ENCODE data around the gene CFAP46. TPM values are rescaled to one million over a fixed set of nuclear protein-coding genes. Genes with fewer than 3 reads are reported as not detected.
"Not testable (repeated sequence)": the region's sequence is repeated elsewhere in the genome, so short reads cannot be mapped to it uniquely, and the experiment has no call there.

CFAP46 gene
- total RNA-seq, 2 experiments from 2014 or later: not detected

GRCh38 chr10:132845041-132845551, 97.3 kb downstream of the CFAP46 start:
- H3K4me1 Mint-ChIP-seq (ENCODE audit: low read depth): peaks cover 12% of the 10 kb centered on the region
- no peaks in the 10 kb centered on the region for H3K36me3 Mint-ChIP-seq (ENCODE audit: low read depth)
- no peak overlapping the region for H3K27ac Mint-ChIP-seq
- H3K9me3 Mint-ChIP-seq: peaks cover 6% of the 10 kb centered on the region
- DNase-seq: peak in 1 of 14 experiments; percentile 6
- POLR2A ChIA-PET: no interaction called here
- Histone ChIP-seq H3K36me3 (ENCODE audit: insufficient read depth, low read length) (no peaks in the 10 kb centered on the region), H3K4me3 (ENCODE audit: low read length) (no peak overlapping the region), H3K27ac (ENCODE audit: low read depth in 1 of 2, low read length in 2 of 2) (no peak overlapping the region), H3K4me1 (ENCODE audit: insufficient read depth, low read length) (peaks cover 10% of the 10 kb centered on the region), H3K9me3 (ENCODE audit: control insufficient read depth in 1 of 2, insufficient read depth in 1 of 2, low read length in 2 of 2) (peaks cover 16 to 41% of the 10 kb centered on the region in 2 experiments), H3K27me3 (ENCODE audit: control insufficient read depth in 1 of 2, insufficient read depth in 2 of 2, low read length in 2 of 2) (peaks cover 0 to 11% of the 10 kb centered on the region in 2 experiments)
- TF ChIP-seq CTCF (IDR thresholded peaks at IDR 0.05): no peak
- intact Hi-C loops (cut with DNase I, micrococcal nuclease): no loop called here
- no peak for ATAC-seq (ENCODE audit: poor library complexity)
- CTCF ChIA-PET: no interaction called here
- no peaks in the 10 kb centered on the region for H3K27me3 Mint-ChIP-seq
- no peak overlapping the region for H3K4me3 Mint-ChIP-seq

GRCh38 chr10:132844069-132844809, 98.1 kb downstream of the CFAP46 start:
- H3K4me1 Mint-ChIP-seq (ENCODE audit: low read depth): peaks cover 12% of the 10 kb centered on the region
- no peak overlapping the region for H3K4me3 Mint-ChIP-seq
- no peak for ATAC-seq (ENCODE audit: poor library complexity)
- TF ChIP-seq CTCF (IDR thresholded peaks at IDR 0.05): no peak
- ChIA-PET POLR2A (no interaction called here), CTCF (no interaction called here)
- no peaks in the 10 kb centered on the region for H3K36me3 ChIP-seq (ENCODE audit: insufficient read depth, low read length)
- H3K9me3 ChIP-seq (ENCODE audit: control insufficient read depth in 1 of 2, insufficient read depth in 1 of 2, low read length in 2 of 2): peaks cover 16 to 41% of the 10 kb centered on the region in 2 experiments
- peaks cover 6% of the 10 kb centered on the region for H3K9me3 Mint-ChIP-seq
- peaks cover 10% of the 10 kb centered on the region for H3K4me1 ChIP-seq (ENCODE audit: insufficient read depth, low read length)
- no peak overlapping the region for H3K27ac ChIP-seq (ENCODE audit: low read depth in 1 of 2, low read length in 2 of 2)
- DNase-seq: no peak
- H3K27me3 Mint-ChIP-seq: no peaks in the 10 kb centered on the region
- intact Hi-C loops (cut with DNase I, micrococcal nuclease): no loop called here
- no peak overlapping the region for H3K27ac Mint-ChIP-seq
- H3K27me3 ChIP-seq (ENCODE audit: control insufficient read depth in 1 of 2, insufficient read depth in 2 of 2, low read length in 2 of 2): peaks cover 0 to 11% of the 10 kb centered on the region in 2 experiments
- no peak overlapping the region for H3K4me3 ChIP-seq (ENCODE audit: low read length)
- H3K36me3 Mint-ChIP-seq (ENCODE audit: low read depth): no peaks in the 10 kb centered on the region

- H3K27me3 ChIP-seq (ENCODE audit: control insufficient read depth in 1 of 2, insufficient read depth in 2 of 2, low read length in 2 of 2); H3K36me3 Mint-ChIP-seq (ENCODE audit: low read depth); CTCF ChIA-PET; H3K27ac ChIP-seq (ENCODE audit: low read depth in 1 of 2, low read length in 2 of 2); H3K4me1 ChIP-seq (ENCODE audit: insufficient read depth, low read length); H3K27me3 Mint-ChIP-seq; intact Hi-C loops (cut with DNase I, micrococcal nuclease); H3K4me1 Mint-ChIP-seq (ENCODE audit: low read depth); H3K9me3 Mint-ChIP-seq; ATAC-seq (ENCODE audit: poor library complexity); H3K27ac Mint-ChIP-seq; POLR2A ChIA-PET; H3K36me3 ChIP-seq (ENCODE audit: insufficient read depth, low read length); H3K4me3 ChIP-seq (ENCODE audit: low read length); H3K4me3 Mint-ChIP-seq: not testable (repeated sequence)
- H3K9me3 ChIP-seq (ENCODE audit: control insufficient read depth in 1 of 2, insufficient read depth in 1 of 2, low read length in 2 of 2): peaks cover 16 to 41% of the 10 kb centered on the region in 2 experiments
- peak in 1 of 14 experiments; percentile 2 for DNase-seq
These were observed 99.1 kb downstream of the CFAP46 start for GRCh38 chr10:132843276-132843675.
